ENCODE data around the gene ING3. TPM values are rescaled to one million over a fixed set of nuclear protein-coding genes. Genes with fewer than 3 reads are reported as not detected.

The ING3 gene, protein sequence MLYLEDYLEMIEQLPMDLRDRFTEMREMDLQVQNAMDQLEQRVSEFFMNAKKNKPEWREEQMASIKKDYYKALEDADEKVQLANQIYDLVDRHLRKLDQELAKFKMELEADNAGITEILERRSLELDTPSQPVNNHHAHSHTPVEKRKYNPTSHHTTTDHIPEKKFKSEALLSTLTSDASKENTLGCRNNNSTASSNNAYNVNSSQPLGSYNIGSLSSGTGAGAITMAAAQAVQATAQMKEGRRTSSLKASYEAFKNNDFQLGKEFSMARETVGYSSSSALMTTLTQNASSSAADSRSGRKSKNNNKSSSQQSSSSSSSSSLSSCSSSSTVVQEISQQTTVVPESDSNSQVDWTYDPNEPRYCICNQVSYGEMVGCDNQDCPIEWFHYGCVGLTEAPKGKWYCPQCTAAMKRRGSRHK
- polyA plus RNA-seq (ENCODE audit: insufficient read length in 3 of 3): 10 to 100 TPM; 39.3 to 49.3 (median 44.1) TPM

GRCh38 chr7:120950539-120951308 is at the start of gene ING3:
TSS of gene ING3 (plus strand) at chr7:120950777. CDS start at chr7:120950897, 120 bp downstream.
- peak; percentile 94 to 95 (median 94) for DNase-seq (ENCODE audit: low read depth in 3 of 3, low spot score in 2 of 3)

DNA sequence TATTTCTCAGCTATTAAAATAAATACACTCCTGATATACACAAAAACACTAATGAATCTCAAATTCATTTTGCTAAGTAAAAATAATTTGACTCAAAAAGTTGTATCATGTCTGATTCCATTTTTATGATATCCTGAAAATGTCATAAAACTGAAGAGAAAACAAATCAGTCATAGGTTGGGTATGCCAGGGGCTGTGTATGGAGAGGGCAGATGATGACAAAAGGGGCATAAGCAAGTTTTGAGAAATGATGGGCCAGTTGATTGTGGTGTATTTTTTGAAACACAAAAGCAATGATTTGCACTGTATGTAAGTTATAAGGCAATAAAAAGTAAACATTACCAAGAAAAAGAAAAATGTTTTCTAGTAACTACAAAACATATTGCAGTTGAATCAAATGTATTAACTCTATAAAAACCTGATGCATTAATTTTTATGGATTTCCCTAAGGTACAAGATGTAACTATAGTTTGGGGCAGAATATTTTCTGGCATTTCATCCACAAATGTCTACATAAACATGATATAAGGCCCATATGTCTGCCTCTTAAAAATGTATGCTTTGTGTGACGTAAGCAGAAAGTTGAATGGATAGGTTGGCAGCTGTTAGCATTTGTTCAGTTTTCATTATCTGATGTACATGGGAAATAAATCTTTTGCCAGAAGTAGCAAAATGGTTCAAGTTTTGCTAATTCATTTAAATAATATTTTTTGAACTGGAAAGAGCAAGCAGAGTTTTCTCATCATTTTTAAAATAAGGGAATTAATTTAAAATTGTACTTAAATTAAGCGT is 35.1 kb upstream of the ING3 start:
- DNase-seq (ENCODE audit: low read depth in 3 of 3, low spot score in 2 of 3): no peak

- DNase-seq (ENCODE audit: low read depth in 3 of 3, low spot score in 2 of 3): no peak
Measured at GRCh38 chr7:120916121-120916520, 34.5 kb upstream of the ING3 start.

- no peak for DNase-seq (ENCODE audit: low read depth in 3 of 3, low spot score in 2 of 3)
Measured at GRCh38 chr7:120916538-120916937, 34.0 kb upstream of the ING3 start.

DNA sequence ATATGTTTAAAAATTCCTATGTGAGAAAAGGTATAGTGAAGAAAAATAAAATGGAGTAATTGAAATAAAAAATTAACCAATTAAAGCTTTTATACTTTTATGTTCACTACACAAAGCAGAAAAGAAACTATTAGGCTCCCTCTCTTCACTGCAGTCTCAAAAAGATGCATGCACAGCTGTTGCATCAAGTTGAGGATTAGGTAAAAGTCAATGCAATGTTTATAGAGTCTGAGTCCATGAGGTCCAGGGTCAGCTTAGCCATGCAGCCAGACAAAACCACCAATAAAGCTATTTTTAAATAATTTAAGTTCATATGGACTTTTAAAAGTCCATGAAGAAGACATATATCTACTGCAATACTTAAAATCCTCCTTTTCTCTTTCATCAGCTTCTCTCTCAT is 31.1 kb upstream of the ING3 start:
- no peak for DNase-seq (ENCODE audit: low read depth in 3 of 3, low spot score in 2 of 3)

GRCh38 chr7:120920034-120920433 is 30.5 kb upstream of the ING3 start:
- no peak for DNase-seq (ENCODE audit: low read depth in 3 of 3, low spot score in 2 of 3)

DNA sequence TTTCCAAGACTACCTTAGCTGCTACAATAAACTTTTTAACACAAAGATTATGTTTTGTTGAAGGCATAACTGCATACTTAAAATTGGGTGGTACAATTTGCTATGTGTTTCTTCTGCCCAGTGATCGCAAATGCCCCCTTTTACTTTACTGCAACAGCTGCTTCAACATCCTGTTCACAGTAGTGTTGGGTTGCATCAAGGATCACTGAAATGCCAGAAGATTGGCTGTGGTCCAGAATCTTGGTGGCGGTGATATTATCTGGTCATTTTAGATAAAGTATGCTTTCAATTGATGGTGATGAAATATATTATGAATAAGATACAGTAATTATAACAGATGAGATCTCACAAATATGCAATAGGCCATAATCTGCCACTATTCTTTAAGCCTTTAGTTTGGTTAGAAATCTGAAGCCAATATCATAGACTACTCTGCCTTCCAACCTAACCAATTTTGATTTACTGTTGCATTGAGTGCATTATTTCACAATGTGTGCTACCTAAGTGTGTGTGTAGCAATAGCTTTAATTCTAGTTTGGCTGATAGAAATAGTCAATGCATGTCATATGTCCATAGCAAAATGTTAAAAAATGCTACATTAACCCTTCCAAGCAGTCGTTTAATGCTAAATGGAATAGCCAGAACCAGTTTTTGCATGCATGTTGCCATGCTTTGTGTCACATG is 29.8 kb upstream of the ING3 start:
- DNase-seq (ENCODE audit: low read depth in 3 of 3, low spot score in 2 of 3): no peak

- no peak for DNase-seq (ENCODE audit: low read depth in 3 of 3, low spot score in 2 of 3)
Measured at GRCh38 chr7:120924837-120925236, 25.7 kb upstream of the ING3 start.

GRCh38 chr7:120925392-120925791 is 25.2 kb upstream of the ING3 start:
- DNase-seq (ENCODE audit: low read depth in 3 of 3, low spot score in 2 of 3): no peak

DNA sequence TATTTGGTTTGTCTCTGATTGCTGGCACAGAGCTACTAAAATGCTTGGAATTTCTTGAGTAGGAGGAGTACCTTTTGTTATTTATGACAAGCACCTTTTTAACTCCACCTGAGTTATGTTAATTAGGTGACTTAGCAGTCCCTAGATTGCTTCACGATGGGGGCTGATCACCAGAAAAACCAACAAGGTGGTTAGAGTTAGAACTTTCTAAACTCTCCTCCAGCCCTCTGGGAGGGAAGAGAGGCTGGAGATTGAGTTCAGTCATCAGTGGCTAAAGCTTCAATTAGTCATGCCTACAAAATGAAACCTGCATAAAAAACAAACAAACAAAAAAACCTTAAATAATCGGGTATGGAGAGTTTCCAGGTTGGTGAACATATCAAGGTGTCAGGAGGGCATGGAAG is 23.6 kb upstream of the ING3 start:
- no peak for DNase-seq (ENCODE audit: low read depth in 3 of 3, low spot score in 2 of 3)

DNA sequence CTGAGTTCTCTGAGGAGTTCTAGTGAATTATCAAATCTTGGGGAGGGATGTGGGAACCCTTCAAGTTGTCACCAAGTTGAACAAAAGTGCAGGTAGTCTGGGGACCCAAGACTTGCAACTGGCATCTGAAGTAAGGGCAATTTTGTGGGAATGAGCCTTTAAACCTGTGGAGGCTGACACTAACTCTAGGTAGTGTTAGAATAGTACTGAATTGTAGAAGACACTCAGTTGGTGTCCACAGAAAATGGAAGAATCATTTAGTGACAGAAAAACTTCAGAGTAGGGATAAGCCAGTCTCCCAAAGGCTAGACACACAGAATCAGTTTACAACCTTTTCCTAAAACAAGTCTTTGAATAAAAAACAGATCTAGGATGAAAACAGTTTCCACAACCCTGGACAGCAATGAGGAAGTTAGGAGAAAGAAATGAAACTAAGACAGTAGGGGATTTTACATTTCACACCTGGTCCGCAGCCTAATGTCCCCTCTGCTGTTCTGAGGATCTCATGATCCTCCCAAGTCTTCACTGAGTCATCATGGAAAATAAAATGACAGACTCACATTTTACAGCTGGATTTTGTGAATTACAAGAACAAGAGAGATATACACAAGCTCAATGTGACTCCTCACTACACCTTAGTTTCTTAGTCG is 23.0 kb upstream of the ING3 start:
- DNase-seq (ENCODE audit: low read depth in 3 of 3, low spot score in 2 of 3): no peak

DNA sequence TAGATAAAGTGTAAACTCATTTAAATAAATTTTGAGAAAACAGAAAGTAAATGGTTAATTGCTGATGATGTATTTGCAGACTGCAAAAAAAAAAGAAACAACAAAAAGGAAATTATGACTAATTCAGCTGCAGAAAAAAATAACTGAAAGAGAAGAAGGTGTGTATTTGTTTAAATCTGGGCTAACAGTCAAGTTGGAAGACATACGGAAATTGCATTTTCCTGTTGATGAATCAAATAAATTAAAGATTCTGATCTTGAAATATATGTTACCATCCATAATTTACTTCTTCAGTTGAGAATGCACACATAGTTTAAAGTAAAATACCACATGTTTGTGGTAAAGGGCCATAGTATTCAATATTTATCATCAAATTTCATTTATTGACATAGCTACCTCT is 19.3 kb upstream of the ING3 start:
- no peak for DNase-seq (ENCODE audit: low read depth in 3 of 3, low spot score in 2 of 3)

- no peak for DNase-seq (ENCODE audit: low read depth in 3 of 3, low spot score in 2 of 3)
Measured at GRCh38 chr7:120933475-120933874, 17.1 kb upstream of the ING3 start.

- DNase-seq (ENCODE audit: low read depth in 3 of 3, low spot score in 2 of 3): no peak
Measured at GRCh38 chr7:120939345-120939744, 11.2 kb upstream of the ING3 start.

DNA sequence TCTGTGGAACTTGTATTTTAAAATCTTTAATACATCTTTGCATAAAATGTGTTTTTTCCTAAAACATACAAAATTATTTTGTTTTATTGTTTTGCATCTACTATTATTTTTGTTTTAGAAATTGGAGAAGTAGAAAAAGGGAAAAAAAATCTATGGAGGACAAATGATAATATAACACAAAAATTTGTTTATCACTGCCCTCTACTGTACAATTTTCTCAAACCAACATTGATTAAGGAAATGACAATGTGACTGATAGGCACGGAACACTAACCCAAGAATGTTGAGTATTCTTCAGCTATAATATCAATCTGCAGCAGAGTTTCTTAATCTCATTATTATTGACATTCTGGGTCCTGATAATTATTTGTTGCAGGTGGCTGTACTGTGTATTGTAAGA is 9.5 kb upstream of the ING3 start:
- DNase-seq (ENCODE audit: low read depth in 3 of 3, low spot score in 2 of 3): no peak

GRCh38 chr7:120941856-120942255 is 8.7 kb upstream of the ING3 start:
- DNase-seq (ENCODE audit: low read depth in 3 of 3, low spot score in 2 of 3): no peak

- no peak for DNase-seq (ENCODE audit: low read depth in 3 of 3, low spot score in 2 of 3)
Measured at GRCh38 chr7:120942861-120943260, 7.7 kb upstream of the ING3 start.

- no peak for DNase-seq (ENCODE audit: low read depth in 3 of 3, low spot score in 2 of 3)
Measured at GRCh38 chr7:120944826-120945562, 5.6 kb upstream of the ING3 start.

DNA sequence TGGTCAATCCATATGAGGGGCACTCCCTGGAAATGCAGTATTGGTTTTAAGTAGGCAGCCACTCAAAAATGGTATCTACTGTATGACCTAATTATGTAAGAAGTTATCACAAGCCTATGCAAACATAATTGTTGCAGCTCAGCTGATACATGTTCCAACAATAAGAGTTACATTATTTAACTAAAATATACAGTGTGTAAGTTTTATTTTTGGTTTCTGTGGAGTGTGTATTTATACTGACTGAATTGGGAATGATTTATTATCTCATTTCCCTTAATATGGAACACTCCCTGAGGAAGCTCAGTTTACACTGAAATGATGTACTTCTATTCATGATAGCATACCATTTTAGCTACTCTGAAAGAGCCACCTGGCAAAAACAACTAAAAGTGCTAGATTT is 2.6 kb upstream of the ING3 start:
- DNase-seq (ENCODE audit: low read depth in 3 of 3, low spot score in 2 of 3): no peak
